Measurements from ENCODE around the gene TAF1D. TPM values are rescaled to one million over a fixed set of nuclear protein-coding genes. Genes with fewer than 3 reads are reported as not detected.
"Not testable (repeated sequence)": the region's sequence is repeated elsewhere in the genome, so short reads cannot be mapped to it uniquely, and the experiment has no call there.

Gene TAF1D
- total RNA-seq, result 26.7 TPM

- ATAC-seq, result peak; percentile 88
- DNase-seq (ENCODE audit: low spot score), result peak; percentile 98
These were observed at the start of gene TAF1D, which contains the start of gene C11orf54 for GRCh38 chr11:93741094-93741881. TSS of gene TAF1D (minus strand) at chr11:93741495. CDS start at chr11:93739304, 2,191 bp downstream. TSS of gene C11orf54 (plus strand) at chr11:93741672. CDS start at chr11:93747394, 5,722 bp downstream.

GRCh38 chr11:93784935-93785360 lies 43.7 kb upstream of the TAF1D start:
- DNase-seq (ENCODE audit: low spot score) (no peak), ATAC-seq (no peak)

GRCh38 chr11:93784145-93784934 lies 43.0 kb upstream of the TAF1D start, which contains the start of gene MED17:
TSS of gene MED17 (plus strand) at chr11:93784282. CDS start at chr11:93784514, 232 bp downstream.
- DNase-seq (ENCODE audit: low spot score), result peak; percentile 93
- peak; percentile 99 for ATAC-seq

- DNase-seq (ENCODE audit: low spot score) (no peak), ATAC-seq (peak; percentile 51)
These were observed 42.5 kb upstream of the TAF1D start for GRCh38 chr11:93783765-93784144.

GRCh38 chr11:93783362-93783761 lies 42.1 kb upstream of the TAF1D start:
- no peak for DNase-seq (ENCODE audit: low spot score)
- no peak for ATAC-seq

- ATAC-seq (no peak), DNase-seq (ENCODE audit: low spot score) (no peak)
These were observed 34.0 kb upstream of the TAF1D start for GRCh38 chr11:93775289-93775688.

GRCh38 chr11:93774560-93774959 lies 33.3 kb upstream of the TAF1D start:
- not testable (repeated sequence) for DNase-seq (ENCODE audit: low spot score)

GRCh38 chr11:93773601-93774200 lies 32.4 kb upstream of the TAF1D start:
- DNase-seq (ENCODE audit: low spot score), result no peak
- ATAC-seq, result no peak

More at GRCh38 chr11:93774560-93774959, 33.3 kb upstream of the TAF1D start:
- ATAC-seq, result not testable (repeated sequence)

GRCh38 chr11:93773045-93773477 lies 31.8 kb upstream of the TAF1D start:
- ATAC-seq (peak; percentile 32), DNase-seq (ENCODE audit: low spot score) (no peak)

GRCh38 chr11:93772123-93772522 lies 30.8 kb upstream of the TAF1D start:
- no peak for DNase-seq (ENCODE audit: low spot score)
- ATAC-seq, result no peak

- ATAC-seq (no peak), DNase-seq (ENCODE audit: low spot score) (no peak)
These were observed 28.9 kb upstream of the TAF1D start for GRCh38 chr11:93770160-93770559.

GRCh38 chr11:93767018-93767417 lies 25.7 kb upstream of the TAF1D start:
- DNase-seq (ENCODE audit: low spot score) (no peak), ATAC-seq (no peak)

- DNase-seq (ENCODE audit: low spot score), result no peak
- no peak for ATAC-seq
These were observed 25.2 kb upstream of the TAF1D start for GRCh38 chr11:93766504-93766903.

GRCh38 chr11:93765551-93765950 lies 24.3 kb upstream of the TAF1D start:
- ATAC-seq, result no peak
- no peak for DNase-seq (ENCODE audit: low spot score)

GRCh38 chr11:93761910-93762309 lies 20.6 kb upstream of the TAF1D start:
- ATAC-seq, result no peak
- DNase-seq (ENCODE audit: low spot score), result no peak

GRCh38 chr11:93759123-93759522 lies 17.8 kb upstream of the TAF1D start:
- DNase-seq (ENCODE audit: low spot score); ATAC-seq: not testable (repeated sequence)

GRCh38 chr11:93757924-93758865 lies 16.9 kb upstream of the TAF1D start:
- no peak for DNase-seq (ENCODE audit: low spot score)
- ATAC-seq, result peak; percentile 24

GRCh38 chr11:93757301-93757700 lies 16.0 kb upstream of the TAF1D start:
- ATAC-seq (no peak), DNase-seq (ENCODE audit: low spot score) (no peak)

GRCh38 chr11:93756748-93757147 lies 15.5 kb upstream of the TAF1D start:
- ATAC-seq (no peak), DNase-seq (ENCODE audit: low spot score) (no peak)

- ATAC-seq, result peak; percentile 59
- DNase-seq (ENCODE audit: low spot score), result no peak
These were observed 11.9 kb upstream of the TAF1D start for GRCh38 chr11:93753241-93753640.
